Heart left ventricle (tissue), 13 donors: ENCODE data around the gene NT5E.

Experiments
- POLR2A ChIP-seq, 2 donors: fragments of 450-650 bp; IDR thresholded peaks; one replicate each; pipeline ENCODE4 v1.6.1; 2017; ENCODE audit warnings: antibody characterized with exemption in 2 of 2, mild to moderate bottlenecking in 2 of 2, moderate library complexity in 2 of 2
- TF ChIP-seq, protein P1 (sequence below), 12 donors: fragments of 200-600 bp; sonication (generic) in 4 of 12; IDR thresholded peaks; one replicate each; pipeline versions ENCODE4 v1.5.0 to v1.8.0; 2018 to 2022; ENCODE audit warnings: antibody characterized with exemption in 12 of 12, mild to moderate bottlenecking in 5 of 12
- donor health status: ischemic (EF 13 %, LVEDD 7.1; RV severe dilation, severe dysfunction).
- donor health status: DM: no; HTN: yes; CAD: no.
- donor health status: DM: no; HTN: no; CAD: no.
- donor health status: ischemic (EF 25% LVEDD 6.9; RV normal size, moderate dysfunction).
- donor health status: ischemic (EF 25% LVEDD 5.7; RV mildly dilated, moderate dysfunction).
- donor health status: ischemic (EF 35%, LVEDD 5.7; RV mildly dilated, moderate dysfunction).
- donor health status: nonischemic (EF 11% LVEDD 7.7; RV severe dilation, severe dysfunction).
- donor health status: DM: yes; HTN: yes; CAD: no.
- donor health status: PGD.
- donor health status: ischemic (EF 29% LVEDD 5.4; RV normal size, mild dysfunction).
- donor health status: nonischemic (EF 23%, LVEDD 6.1; RV moderate dilation, normal function).

DNA sequence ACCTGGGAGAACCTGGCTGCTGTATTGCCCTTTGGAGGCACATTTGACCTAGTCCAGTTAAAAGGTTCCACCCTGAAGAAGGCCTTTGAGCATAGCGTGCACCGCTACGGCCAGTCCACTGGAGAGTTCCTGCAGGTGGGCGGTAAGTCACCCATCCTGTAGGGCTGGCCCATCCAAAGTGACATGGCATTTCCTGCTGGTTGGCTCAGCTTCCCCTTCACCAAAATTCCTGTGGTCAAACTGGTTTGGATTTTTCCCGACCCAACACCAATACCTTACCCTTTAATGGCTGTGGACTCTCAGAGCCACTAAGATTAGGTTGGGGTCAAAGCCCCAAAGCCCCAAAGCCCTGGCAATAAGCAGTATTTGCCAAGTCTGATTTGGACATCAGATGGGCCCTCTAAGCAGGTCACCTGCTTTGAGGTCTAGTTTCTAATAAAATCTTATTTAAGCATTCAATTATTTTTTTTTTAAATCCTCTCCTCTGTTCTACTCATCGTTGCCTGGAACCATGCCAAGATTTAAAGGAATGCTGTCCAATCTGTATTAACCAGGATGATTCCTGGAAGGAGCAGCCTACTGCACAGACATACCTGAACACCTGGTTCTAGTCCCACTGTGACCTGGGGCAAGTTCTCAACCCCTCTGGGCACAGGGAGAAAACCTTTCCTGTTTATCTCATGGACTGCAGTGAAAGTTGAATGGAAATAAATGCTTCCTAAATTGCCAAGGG is 40.8 kb downstream of the NT5E start:
- TF ChIP-seq, protein P1, sequence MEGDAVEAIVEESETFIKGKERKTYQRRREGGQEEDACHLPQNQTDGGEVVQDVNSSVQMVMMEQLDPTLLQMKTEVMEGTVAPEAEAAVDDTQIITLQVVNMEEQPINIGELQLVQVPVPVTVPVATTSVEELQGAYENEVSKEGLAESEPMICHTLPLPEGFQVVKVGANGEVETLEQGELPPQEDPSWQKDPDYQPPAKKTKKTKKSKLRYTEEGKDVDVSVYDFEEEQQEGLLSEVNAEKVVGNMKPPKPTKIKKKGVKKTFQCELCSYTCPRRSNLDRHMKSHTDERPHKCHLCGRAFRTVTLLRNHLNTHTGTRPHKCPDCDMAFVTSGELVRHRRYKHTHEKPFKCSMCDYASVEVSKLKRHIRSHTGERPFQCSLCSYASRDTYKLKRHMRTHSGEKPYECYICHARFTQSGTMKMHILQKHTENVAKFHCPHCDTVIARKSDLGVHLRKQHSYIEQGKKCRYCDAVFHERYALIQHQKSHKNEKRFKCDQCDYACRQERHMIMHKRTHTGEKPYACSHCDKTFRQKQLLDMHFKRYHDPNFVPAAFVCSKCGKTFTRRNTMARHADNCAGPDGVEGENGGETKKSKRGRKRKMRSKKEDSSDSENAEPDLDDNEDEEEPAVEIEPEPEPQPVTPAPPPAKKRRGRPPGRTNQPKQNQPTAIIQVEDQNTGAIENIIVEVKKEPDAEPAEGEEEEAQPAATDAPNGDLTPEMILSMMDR (IDR thresholded peaks at IDR 0.05) = no peak
- no peak for TF ChIP-seq POLR2A (IDR thresholded peaks at IDR 0.05)
